ENCODE data around the gene CFAP43.

GRCh38 chr10:104243512-104243911, 11.3 kb upstream of the CFAP43 start:
- no peak for TF ChIP-seq CTCF (conservative IDR thresholded peaks at IDR 0.05)
- no peak for TF ChIP-seq EZH2 (IDR thresholded peaks at IDR 0.05; ENCODE audit: low read depth)
